Epithelial cell of esophagus (primary cell): ENCODE data around the gene HSFX3.
"Not testable (repeated sequence)": the region's sequence is repeated elsewhere in the genome, so short reads cannot be mapped to it uniquely, and the experiment has no call there.

Experiments used
- DNase-seq: peaks from one replicate; pipeline ENCODE4 v3.0.0; 2010; ENCODE audit warnings: low read depth
- H3K4me3 ChIP-seq: 2 replicates; pipeline ENCODE4 v1.5.1; 2011; ENCODE audit warnings: mild to moderate bottlenecking, low read length, control low read depth
- TF ChIP-seq, protein P1 (sequence below): IDR thresholded peaks from 2 replicates; pipeline ENCODE4 v1.5.1; 2011; ENCODE audit warnings: low read depth, mild to moderate bottlenecking, low read length, control low read depth, inconsistent platforms; ENCODE audit not compliant: insufficient read depth; ENCODE audit errors: missing control alignments

The HSFX3 gene

DNA sequence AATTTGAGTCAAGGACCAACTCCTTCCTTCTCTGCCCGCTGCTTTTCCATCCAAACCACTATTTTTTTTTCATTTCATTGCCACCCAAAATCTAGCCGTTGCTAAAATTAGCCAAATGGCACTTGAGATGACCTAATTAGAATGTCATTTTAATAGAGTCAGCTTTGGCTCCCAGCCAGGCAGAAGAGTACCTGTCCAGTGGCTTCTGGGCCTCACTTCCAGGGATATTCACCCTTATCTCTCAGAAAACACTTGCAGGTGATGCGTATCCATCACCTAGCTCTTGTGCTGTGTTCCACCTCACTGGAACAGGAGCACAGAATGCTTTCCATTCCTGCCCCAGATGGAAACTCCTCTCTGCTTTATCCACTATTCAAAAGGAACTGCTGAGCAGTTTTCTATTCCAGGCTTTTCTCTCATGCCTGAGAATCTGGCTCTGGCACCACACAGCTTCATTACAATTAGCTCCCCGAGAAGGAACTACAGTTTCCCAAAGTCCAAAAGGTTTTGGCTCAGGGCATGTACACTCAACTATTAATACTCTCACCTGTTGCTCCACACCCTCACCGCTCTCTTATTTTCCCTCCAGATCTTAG lies 19.1 kb upstream of the HSFX3 start:
- TF ChIP-seq, protein P1, sequence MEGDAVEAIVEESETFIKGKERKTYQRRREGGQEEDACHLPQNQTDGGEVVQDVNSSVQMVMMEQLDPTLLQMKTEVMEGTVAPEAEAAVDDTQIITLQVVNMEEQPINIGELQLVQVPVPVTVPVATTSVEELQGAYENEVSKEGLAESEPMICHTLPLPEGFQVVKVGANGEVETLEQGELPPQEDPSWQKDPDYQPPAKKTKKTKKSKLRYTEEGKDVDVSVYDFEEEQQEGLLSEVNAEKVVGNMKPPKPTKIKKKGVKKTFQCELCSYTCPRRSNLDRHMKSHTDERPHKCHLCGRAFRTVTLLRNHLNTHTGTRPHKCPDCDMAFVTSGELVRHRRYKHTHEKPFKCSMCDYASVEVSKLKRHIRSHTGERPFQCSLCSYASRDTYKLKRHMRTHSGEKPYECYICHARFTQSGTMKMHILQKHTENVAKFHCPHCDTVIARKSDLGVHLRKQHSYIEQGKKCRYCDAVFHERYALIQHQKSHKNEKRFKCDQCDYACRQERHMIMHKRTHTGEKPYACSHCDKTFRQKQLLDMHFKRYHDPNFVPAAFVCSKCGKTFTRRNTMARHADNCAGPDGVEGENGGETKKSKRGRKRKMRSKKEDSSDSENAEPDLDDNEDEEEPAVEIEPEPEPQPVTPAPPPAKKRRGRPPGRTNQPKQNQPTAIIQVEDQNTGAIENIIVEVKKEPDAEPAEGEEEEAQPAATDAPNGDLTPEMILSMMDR = no peak
- DNase-seq = no peak
- no peak overlapping the region for H3K4me3 ChIP-seq

DNA sequence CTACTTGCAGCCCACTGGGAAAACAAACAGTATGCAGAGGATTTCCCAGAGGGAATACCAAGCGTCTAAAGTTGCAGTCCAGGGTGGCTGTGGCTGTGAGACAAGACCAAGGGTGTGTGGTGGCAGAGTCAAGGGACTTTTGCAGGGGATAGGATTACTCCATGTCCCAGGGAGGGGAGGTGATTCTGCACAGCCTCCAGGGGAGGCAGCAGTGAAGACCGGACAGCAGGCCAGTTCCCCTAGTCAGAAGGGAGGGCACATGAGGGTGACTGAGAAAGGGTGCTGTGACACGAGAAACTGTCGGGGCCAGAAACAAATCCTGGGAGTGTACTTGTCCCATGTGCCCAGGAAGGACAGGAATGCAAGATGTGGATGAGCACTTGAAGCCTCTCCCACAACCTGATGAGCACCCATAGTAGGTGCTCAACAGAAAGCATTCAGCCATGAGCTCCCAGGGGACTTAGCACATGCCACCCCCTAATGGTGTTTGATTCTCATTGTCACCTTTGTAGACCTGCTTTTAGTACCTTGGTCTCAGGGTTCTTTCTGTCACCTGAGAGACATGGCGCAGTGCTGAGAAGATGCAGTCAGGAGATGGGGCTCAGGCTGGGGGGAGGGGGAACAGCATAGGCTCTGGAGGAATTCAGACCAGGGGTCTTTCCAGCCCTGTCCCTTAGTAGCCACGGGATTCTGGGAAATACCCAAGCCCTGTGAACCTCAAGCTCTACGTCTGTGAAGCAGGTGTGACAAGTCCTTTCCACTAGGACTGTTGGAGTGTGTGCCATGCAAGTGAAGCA lies 18.1 kb upstream of the HSFX3 start:
- no peak for DNase-seq
- TF ChIP-seq, protein P1 = no peak
- no peak overlapping the region for H3K4me3 ChIP-seq

DNA sequence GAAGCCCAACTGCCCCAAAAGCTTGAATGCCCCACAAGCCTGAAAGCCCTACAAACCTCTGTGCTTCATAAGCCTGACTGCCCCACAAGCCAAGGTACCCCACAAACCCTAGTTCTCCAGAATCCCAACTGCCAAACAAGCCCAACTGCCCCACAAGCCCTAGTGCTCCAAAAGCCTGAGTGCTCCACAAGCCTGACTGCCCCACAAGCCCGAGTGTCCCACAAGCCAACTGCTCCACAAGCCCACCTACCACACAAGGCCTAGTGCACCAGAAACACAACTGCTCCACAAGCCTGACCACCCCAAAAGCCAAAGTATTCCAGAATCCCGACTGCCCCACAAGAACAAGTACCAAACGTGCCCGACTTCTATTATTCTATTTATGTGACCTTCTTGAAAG lies 13.6 kb upstream of the HSFX3 start:
- no peak overlapping the region for H3K4me3 ChIP-seq
- TF ChIP-seq, protein P1 = no peak
- no peak for DNase-seq

DNA sequence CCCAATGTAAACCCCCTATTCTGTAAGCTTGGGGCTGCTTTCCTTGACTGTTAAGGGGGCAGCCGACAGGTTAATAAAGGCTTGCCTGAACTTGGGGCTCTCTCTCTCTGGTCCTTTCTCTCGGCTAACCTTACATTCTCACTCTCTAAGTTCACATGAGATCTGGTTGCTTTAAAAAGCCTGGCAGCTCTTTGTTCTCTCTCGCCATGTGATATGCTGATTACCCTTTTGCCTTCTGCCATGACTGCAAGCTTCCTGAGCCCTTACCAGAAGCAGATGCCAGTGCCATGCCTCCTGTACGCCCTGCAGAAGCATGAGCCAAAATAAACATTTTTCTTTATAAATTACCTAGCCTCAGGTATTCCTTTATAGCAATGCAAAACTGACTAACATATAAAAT lies 5.5 kb upstream of the HSFX3 start:
- DNase-seq, H3K4me3 ChIP-seq: not testable (repeated sequence)

DNA sequence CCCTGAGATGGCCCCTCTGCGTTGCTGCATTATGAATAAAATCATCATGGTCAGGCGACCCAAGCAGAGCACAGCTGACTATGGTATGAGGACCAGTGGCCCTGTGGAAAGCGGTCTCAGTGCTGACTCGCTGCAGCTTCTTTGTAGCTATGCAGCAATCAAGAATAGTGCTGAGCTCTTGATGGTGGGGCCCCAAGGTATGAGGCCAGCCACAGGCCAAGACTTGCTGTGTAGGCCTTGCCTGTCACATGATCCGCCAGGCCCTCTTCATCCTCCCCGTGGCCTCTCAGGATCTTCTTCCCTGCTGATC lies 2.2 kb upstream of the HSFX3 start:
- not testable (repeated sequence) for H3K4me3 ChIP-seq, DNase-seq

DNA sequence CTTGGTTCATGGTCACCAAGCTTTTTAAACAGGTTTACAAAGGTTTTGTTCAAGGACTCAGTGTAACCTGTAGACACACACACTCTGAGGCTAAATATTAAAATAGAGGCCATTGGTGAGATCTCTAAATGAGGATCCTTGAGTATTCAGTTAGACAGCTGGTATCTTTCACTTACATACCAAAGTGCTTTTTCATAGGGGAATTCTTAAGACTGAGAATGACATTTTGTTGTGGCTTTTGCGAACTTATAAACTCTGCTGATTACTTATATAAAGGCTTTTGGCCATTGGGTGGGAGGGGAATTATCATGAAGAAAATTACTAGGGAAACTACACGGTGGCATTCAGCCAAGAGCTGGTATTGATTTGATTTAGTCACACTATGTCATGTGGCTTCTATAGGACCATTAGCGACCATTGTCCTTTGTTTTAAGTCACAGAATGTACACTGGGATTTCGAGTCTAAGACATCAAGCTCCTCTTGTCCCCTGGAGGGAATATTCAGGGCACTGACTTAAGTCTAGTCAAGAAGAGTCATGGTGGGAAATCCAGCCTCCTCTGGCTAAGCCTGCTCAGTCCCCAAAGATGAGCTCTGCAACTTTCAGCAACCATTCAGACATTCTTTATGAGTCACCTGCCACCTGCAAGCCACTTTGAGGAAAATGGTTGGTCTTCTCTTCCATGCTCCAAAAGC lies 1.7 kb upstream of the HSFX3 start:
- not testable (repeated sequence) for H3K4me3 ChIP-seq, DNase-seq

DNA sequence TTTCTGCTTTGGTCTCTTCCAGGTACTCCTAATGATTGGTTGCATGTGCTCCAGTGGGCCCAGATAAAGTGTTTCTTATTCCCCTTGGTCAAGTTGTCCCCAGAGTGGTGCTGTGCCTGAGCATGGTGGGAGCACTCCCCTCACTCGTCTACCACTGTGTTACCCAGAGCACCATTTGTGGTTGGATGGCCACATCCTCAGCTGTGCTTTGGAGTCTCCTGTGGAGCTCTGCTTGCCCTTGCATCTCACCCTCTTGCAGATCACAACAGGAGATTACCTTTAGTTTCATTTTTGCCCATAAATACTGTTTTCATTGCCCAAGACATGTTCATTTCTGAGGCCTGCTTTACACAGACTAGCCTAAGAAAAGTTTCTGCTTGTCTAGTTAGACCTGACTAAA lies 730 bp upstream of the HSFX3 start:
- DNase-seq, H3K4me3 ChIP-seq: not testable (repeated sequence)

DNA sequence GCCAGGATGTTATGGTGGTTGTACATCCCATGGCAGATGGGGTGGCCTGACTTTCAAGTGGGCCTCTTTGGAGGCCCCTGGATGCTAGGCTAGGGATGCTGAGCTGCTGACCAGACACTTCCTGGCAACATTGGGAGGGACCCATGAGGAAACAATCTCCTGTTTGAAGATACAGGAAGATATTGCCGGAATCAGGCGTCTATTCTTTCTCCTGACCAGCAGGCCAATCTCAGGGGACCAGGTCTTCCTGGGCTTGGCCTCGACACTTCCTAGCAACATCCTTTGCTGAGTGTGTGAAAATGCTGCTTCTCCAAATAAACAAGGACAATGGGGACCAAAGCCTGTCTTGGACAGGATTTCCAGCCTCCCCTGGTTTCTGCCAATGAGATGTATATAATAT lies 1.9 kb downstream of the HSFX3 start:
- DNase-seq, H3K4me3 ChIP-seq: not testable (repeated sequence)

DNA sequence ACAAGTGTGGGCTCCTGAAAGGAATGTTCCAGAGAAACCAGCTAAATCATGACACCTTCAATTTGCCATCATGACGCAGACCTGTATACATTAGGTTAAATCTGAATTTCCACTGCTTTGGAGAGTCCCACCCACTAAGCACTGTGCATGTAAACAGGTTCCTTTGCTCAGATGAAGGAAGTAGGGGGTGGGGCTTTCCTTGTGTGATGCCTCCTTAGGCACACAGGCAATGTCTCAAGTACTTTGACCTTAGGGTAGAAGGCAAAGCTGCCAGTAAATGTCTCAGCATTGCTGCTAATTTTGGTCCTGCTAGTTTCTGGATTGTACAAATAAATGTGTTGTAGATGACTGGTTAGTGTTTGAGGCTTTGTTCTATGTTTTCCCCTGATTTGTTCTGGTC lies 2.8 kb downstream of the HSFX3 start:
- H3K4me3 ChIP-seq, DNase-seq: not testable (repeated sequence)

DNA sequence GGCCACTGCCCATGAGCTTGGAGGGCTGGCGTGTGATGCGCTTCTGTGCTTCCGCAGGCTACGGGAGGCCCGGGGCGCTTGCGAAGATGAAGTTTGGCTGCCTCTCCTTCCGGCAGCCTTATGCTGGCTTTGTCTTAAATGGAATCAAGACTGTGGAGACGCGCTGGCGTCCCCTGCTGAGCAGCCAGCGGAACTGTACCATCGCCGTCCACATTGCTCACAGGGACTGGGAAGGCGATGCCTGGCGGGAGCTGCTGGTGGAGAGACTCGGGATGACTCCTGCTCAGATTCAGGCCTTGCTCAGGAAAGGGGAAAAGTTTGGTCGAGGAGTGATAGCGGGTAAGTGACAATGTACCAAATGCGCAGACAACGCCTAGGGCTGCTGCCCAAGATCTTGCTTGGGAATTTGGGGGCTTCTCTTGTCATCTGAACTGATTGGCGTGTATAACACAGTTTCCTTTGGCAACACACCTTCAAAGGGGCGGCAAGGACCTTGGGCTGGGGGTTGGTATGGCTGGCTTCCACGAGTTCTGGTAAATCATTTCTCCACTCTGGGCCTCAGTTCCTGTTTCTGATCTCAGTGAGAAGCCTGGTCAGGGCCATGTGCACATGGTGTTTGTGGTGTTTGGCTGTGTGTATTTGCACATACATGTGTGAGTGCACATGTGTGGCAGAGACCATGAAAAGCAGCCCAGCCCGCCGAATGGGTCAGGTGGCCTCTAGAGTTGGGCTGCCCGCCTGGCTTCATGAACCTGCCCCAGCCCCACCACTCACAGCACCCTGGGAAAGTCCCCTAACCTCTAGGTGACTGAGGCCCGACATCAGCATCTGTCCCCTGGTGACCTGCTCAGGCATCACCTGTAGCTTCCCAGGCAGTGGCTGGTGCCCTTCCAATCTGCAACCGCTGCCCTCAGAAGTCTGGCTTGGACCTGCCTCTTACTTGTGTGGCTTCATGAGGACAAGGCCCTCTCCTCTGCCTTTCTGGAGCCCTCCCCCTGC lies 3.9 kb downstream of the HSFX3 start:
- H3K4me3 ChIP-seq = not testable (repeated sequence)
- DNase-seq = peak; percentile 24
